ENCODE measurements around the gene SLC17A5.

- TF ChIP-seq, protein P1, sequence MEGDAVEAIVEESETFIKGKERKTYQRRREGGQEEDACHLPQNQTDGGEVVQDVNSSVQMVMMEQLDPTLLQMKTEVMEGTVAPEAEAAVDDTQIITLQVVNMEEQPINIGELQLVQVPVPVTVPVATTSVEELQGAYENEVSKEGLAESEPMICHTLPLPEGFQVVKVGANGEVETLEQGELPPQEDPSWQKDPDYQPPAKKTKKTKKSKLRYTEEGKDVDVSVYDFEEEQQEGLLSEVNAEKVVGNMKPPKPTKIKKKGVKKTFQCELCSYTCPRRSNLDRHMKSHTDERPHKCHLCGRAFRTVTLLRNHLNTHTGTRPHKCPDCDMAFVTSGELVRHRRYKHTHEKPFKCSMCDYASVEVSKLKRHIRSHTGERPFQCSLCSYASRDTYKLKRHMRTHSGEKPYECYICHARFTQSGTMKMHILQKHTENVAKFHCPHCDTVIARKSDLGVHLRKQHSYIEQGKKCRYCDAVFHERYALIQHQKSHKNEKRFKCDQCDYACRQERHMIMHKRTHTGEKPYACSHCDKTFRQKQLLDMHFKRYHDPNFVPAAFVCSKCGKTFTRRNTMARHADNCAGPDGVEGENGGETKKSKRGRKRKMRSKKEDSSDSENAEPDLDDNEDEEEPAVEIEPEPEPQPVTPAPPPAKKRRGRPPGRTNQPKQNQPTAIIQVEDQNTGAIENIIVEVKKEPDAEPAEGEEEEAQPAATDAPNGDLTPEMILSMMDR (IDR thresholded peaks at IDR 0.05; ENCODE audit: low read depth, low read length, missing input control) = no peak
- TF ChIP-seq MAX (IDR thresholded peaks at IDR 0.05) = no peak
- TF ChIP-seq YY1 (IDR thresholded peaks at IDR 0.05) = no peak
- TF ChIP-seq, protein P2, sequence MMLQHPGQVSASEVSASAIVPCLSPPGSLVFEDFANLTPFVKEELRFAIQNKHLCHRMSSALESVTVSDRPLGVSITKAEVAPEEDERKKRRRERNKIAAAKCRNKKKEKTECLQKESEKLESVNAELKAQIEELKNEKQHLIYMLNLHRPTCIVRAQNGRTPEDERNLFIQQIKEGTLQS (IDR thresholded peaks at IDR 0.05) = no peak
- no peak for TF ChIP-seq TAF1 (conservative IDR thresholded peaks at IDR 0.05)
- TF ChIP-seq GABPA (IDR thresholded peaks at IDR 0.05 in 1 of 2, conservative IDR thresholded peaks at IDR 0.05 in 1 of 2) = no peak
- TF ChIP-seq FOXA1 (IDR thresholded peaks at IDR 0.05) = no peak
- TF ChIP-seq REST (IDR thresholded peaks at IDR 0.05) = no peak
- TF ChIP-seq JUND (IDR thresholded peaks at IDR 0.05) = no peak
- no peak for TF ChIP-seq HNF4G (IDR thresholded peaks at IDR 0.05)
These were observed 23.4 kb downstream of the SLC17A5 start for GRCh38 chr6:73630401-73630800.
